GM18502 (cell line): ENCODE data around the gene DISP2.

ENCODE experiments used
- ATAC-seq: cut with Tn5 transposase; IDR thresholded peaks from one replicate; pipeline ENCODE4 v1.9.1; 2021; ENCODE audit warnings: mild to moderate bottlenecking; ENCODE audit not compliant: unreplicated experiment, poor library complexity

DISP2 gene

DNA sequence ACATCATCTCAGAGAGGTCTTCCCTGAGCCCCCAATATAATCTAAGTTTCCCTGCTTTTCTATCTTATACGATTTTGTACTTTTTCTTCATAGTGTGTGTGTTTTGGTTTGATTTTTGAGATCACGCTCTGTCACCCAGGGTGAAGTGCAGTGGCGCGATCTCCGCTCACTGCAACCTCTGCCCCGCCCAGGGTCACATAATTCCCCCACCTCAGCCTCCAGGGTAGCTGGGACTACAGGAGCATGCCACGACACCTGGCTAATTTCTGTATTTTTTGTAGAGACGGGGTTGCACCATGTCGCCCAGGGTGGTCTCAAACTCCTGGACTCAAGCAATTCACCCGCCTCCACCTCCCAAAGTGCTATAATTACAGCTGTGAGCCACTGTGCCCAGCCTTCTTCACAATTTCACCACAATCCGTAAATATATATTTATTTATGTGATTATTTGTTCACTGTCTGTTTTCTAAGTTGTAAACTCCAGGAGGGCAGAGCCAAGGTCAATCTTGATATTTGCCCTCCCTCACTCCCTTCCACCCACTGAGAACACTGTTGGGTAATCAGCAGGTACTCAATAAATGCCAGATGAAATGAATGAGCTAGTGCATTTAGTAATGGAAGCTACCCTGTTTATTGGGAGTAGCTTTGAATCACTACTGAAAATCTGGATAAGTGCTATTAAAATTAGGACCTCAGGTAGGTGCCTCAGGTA lies 24.0 kb downstream of the DISP2 start:
- ATAC-seq, result no peak

DNA sequence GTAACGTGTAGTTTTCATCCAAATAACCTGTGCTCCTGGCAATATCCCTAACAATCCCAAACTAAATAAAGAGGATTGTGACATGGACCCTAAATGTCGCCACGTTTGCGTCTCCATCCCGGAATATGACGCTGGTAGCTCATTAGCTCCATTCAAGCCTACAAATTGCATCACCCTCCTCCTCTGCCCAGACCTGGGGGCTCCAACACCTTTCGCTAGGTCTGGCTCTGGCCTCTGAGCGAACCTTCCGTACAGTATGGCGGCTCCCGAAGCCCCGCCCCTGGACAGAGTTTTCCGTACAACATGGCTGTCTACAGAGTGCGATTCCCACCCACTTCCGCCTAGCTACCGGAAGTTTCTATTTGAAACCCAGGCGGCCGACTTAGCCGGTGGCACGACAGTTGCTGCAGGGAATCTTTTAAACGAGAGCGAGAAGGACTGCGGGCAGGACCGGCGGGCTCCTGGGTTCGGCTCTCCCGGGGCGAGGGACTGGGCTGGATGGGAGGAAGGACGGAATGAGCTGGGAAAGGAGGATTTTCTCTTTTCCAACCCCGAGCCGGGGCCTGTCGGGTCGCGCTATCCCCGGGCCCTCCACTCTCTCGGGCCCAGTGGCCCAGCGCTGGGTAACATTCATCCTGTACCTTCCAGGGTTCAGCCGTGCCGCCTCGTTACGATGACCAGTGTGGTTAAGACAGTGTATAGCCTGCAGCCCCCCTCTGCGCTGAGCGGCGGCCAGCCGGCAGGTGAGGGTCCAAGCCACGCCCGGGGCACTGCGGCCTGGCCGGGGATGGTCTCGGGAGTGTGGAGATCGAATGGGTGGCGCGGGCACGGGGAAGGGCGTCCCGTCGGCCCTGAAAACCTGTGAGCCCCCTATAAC lies 24.8 kb downstream of the DISP2 start, which contains the start of gene KNSTRN:
TSS of gene KNSTRN (plus strand) at position 142 of the 877 bp plus-strand sequence. CDS start at position 257, 115 bp downstream.
- ATAC-seq, result peak; percentile 94

DNA sequence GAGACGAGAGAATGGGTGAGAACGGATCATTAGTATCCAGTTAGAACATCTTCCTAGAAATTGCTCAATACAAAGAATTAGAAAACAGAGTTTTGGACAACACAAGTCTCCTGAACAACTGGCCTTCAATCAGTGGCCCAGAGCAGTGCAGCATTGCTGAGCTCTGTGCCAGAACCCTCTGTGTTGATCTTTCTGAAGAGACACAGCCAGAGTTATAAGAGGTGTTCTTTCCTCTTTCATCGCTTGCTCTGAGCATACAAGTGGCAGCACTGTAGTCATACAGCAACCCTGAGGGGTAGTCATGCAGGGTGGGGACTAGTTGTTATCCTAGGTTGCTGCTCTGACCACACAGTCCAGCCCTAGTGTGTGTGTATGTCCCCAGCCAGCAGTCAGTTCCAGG lies 28.5 kb downstream of the DISP2 start:
- no peak for ATAC-seq

DNA sequence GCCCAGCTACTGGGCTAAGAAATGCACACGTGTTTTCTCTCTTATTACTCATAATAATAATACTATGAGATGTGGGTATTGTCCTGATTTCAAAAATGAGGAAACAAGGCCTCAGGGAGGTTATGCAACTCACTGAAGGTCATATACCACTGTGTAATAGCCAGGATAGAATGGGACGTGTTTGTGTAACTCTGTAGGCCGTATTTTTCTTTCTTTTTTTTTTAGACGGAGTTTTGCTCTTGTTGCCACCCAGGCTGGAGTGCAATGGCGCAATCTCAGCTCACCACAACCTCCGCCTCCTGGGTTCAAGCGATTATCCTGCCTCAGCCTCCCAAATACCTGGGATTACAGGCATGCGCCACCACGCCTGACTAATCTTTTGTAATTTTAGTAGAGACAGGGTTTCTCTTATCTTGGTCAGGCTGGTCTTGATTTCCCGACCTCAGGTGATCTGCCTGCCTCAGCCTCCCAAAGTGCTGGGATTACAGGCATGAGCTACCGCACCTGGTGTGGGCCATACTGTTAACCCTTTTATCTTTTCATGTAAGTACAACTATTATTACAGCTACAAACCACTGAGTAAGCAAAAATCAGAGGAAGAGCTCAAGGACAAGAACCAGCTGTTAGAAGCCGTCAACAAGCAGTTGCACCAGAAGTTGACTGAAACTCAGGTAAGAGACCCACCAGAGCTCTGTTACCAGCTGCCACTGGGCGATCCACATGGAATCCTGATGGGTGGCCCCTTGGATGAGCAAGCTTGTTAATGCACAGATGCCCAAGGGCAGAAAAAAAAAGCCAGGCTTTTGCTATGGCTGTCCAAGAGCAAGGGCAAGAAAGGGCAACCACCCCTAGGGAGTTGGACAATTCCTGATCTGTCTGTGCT lies 31.2 kb downstream of the DISP2 start:
- ATAC-seq, result no peak

DNA sequence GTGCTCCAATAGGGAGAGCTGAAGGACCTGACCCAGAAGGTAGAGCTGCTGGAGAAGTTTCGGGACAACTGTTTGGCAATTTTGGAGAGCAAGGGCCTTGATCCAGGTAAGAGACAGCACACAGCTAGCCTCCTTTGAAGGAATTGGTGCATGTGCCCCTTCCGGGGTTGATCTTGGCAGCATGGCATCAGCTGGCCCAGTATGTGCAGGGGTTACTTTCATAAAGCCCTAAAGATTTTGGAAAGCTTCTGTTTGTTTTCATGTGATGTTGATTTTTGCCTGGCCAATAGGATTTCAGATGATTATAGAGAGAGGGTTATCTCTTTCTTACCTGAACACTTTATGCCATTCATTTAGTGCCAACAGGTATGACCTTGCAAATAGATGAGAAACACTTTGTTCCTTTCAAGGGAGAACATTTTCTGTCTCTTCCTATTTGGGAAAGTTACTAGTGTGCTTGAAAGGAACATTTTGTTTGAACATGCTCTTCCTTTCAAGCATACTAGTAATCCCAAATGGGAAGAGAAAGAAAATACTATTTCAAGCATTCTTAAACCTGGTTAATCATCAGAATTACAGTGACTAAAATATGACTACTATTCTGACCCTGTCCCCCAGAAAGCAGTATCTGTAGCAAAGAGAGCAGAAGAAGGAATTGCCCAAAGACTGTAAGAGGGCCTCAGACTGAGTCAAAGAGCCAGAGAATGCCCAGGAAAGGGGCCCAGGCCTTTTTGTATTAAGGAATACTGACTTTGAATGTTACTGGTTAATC lies 32.0 kb downstream of the DISP2 start:
- ATAC-seq, result no peak

DNA sequence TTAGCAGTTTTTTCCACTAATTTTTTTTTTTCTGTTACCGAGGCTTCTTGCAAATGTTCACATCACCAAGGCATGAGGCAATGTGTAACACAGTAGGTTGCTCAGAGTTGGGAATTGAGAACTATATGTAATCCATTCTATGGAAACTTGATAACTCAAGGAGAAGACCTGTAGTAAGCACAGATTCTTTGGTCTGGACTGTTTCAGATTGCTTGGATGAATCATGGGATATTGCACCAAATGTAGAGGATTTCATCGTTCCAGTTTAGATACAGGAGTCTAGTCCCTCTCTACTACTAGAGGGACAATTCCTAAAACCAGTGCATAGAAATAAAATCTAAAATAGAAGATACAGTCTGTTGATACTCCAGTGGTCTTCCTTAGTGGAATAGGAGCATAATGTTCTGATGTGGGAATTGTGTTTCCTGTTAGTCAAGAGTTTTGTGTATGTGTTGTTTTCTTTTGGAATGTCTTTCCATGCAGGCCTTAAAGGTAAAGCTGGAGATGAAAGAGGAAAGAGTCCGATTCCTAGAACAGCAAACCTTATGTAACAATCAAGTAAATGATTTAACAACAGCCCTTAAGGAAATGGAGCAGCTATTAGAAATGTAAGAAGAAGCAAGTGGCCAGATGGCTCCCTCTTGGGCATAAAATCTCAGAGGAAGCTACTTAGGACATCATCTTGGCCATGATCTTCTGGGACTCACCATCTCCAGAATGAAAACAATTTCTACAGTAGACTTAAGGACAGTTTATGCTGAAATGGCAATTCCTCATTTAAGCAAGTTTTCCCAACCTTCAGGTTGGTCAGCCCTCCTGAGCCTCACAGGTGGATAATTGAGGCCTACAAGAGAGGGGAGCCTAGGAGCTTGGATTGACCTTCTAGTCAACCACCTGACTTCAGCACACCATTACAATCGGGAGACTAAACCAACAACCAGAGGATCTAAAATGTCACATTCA lies 35.2 kb downstream of the DISP2 start:
- ATAC-seq, result no peak

DNA sequence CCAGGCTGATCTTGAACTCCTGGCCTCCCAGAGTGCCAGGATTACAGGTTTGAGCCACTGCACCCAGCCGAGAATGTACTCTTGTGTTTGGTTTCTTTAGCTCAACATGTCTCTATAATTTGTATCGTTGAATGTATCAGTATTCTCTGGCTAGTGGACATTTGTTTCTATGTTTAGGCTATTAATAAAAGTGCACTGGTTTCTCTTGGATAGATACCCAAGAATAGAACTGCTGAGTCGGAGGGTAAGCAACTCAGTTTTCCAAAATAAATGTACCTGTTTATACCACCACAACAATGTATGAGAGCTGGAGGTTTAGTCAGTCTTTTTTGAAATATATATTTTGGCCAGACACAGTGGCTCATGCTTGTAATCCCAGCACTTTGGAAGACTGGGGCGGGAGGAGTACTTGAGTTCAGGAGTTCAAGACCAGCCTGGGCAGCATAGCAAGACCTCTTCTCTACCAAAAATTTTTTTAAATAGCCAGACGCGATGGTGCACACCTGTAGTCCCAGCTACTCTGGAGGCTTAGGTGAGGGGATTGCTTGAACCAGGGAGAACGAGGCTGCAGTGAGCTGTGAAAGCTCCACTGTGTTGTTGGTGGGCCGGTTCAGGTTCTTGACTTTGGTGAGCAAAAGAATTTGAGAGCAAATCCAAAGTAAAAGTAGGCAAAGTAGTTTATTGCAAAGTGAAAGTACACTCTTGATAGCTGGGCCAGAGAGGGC lies 39.8 kb downstream of the DISP2 start:
- no peak for ATAC-seq

DNA sequence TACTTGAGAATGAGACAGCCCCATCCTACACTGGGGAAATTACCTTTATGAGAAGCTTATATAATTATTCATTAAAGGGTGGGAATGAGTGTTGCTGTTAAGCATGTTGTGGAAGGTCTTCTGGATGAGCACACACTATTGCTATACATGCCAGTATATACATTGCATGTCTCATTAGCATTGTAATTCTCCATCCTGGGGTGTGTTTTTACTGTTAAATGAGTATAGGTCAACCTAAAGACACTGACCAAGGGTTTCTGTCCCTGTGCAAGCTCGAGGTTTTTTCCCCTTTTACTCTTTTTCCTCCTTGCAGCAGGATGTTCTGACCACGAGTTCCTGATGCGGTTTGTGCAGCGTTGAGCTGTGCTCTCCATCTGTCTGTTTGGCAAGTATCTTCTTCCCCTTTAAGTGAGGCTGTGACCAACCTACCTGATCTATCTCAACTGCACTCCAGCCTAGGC lies 40.4 kb downstream of the DISP2 start:
- peak; percentile 79 for ATAC-seq

DNA sequence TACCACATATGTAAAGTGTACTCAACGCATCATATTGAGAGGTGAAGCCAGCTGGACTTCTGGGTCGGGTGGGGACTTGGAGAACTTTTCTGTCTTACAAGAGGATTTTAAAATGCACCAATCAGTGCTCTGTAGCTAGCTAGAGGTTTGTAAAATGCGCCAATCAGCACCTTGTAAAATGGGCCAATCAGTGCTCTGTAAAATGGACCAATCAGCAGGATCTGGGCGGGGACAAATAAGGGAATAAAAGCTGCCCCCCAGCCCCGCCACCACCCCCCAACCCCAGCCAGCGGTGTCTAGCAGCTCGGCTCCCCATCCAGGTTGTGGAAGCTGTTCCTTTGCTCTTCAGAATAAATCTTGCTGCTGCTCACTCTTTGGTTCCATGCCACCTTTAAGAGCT lies 41.4 kb downstream of the DISP2 start:
- ATAC-seq, result no peak

DNA sequence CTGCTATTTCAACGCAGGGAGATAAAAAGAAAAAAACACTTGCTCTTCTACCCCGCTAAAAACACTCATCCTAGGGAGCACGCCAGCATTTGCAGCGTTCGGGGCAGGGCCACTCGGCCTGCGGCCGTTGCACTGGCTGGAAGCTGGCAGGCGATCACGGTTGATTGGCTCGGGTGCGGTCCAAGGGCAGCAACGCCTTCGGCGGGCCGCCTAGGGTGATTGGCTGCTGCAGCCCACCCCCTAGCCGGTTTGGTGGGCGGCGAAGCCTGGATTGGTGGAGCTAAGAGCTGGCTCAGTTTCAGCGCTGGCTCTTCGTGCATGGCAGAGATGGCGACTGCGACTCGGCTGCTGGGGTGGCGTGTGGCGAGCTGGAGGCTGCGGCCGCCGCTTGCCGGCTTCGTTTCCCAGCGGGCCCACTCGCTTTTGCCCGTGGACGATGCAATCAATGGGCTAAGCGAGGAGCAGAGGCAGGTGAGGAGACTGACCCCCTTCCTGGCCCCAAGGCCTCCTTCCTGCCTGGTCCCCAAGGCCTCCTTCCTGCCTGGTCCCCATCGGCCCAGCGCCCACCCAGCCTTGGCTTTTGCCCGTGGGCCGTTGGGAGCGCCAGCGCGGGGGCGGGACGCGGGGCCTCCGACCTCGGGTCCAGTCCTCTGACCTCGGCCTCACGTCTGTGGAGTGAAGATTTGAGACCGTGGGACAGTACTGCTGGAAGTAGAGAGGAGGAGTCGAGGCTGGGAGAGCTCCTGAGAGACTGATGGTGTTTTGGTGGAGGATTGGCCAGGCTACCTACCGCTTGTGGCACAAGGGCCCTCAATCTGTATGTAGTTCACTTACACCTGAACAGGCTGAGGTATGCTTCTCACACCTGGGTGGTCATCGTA lies 47.7 kb downstream of the DISP2 start, which contains the start of gene IVD:
TSS of gene IVD (plus strand) at position 295 of the 881 bp plus-strand sequence. CDS start at position 328, 33 bp downstream.
- peak; percentile 91 for ATAC-seq

DNA sequence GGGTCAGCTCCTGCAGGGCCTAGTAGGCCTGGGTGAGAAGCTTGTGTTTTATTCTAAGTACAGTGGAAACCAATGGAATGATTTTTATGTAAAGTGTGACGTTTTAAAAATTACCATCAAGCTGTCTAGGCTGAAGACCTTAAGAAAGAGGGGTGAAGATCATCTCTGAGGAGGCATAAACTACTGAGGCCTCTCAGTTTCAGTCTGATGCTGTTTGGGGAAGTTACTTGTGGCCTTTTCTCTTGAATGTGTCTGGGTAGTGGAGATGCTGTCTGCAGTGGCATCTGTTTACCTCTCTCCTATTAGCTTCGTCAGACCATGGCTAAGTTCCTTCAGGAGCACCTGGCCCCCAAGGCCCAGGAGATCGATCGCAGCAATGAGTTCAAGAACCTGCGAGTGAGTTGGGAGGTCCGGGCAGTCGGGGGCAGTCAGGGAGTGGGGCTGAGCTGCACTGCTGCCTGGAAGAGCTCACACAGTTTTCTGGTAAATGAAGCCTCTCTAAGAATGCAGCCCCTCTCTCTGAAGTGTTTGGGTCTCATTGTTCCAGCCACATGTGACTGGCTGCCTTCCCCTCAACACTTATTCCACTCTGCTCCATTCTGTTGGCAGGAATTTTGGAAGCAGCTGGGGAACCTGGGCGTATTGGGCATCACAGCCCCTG lies 49.4 kb downstream of the DISP2 start:
- ATAC-seq, result peak; percentile 63

DNA sequence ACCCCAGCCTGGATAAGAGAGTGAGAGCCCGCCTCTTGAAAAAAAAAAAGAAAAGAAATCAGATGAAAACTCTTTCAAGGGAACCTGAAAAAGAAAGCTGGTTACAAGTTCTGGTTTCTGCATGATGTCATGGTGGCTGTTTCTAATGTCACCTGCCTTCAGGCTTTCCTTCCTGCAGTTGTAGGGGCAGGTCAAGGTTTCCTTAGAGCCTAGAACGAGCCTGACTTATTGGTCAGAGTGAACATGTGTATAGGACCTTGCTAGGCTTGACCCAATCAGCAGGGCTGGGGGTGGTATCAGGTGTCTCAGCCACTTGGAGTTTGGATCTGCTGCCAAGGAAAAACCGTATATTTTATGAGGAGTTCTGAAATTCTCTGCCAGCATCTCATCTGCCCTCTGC lies 51.3 kb downstream of the DISP2 start:
- no peak for ATAC-seq

DNA sequence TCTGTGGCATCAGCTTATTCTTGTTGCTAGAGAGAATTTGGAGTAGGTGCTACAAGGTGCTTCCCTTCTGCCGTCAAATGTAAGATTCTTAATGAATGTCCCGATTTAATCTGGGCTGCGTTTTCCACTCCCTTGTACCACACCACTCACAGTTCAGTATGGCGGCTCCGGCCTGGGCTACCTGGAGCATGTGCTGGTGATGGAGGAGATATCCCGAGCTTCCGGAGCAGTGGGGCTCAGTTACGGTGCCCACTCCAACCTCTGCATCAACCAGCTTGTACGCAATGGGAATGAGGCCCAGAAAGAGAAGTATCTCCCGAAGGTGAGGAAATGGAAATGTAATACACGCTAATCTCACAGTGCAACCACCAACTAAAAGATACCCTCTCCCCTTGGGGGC lies 52.5 kb downstream of the DISP2 start:
- no peak for ATAC-seq

DNA sequence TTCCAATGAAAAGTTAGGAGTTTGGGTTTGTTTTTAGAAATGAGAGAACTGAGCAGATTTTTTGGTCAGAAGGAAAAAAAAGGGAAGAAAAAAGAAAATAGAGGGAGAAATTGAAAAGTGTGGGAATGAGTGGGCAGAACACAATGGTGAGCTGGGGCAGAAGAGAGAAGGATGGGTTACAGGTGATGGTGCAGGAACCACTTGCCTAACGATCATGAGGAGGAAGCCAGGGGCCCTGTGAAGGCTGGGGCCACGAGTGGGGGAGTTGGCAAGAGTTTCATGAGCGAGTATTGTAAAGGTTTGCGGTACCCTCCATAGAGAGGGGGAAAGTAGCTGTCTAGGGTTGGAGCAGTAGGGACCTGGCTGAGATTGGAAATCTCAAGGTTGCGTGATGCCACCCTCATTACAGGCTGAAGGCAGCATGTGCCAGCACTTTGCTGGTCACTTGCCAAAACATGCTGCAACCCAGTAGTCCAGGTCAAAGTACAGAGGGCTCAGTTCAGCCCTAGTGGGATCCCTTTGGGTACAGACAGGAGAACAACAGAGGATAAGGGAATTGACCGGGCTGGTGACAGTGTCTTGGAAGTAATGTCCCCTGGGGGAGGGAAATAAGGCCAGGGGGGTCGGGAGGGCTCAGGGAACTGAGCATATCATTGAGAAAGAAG lies 54.2 kb downstream of the DISP2 start:
- no peak for ATAC-seq

DNA sequence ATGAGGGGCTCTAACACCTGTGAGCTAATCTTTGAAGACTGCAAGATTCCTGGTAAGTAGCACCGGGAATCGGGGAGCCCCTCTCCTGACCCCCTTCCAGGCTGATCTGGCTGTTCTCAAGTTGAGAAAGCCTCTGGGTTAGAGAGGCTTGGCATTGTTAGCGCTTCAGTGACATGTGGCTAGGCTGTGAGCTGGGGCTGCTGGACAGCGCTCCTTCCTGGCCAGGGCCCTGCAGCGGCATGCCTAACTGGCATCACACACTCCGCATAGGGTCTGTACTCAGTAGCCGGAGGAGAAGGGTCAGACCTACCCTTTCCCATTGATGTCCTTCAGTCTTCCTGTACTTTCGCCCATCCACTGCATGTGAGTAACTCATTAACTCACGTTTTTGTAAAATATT lies 55.0 kb downstream of the DISP2 start:
- no peak for ATAC-seq

DNA sequence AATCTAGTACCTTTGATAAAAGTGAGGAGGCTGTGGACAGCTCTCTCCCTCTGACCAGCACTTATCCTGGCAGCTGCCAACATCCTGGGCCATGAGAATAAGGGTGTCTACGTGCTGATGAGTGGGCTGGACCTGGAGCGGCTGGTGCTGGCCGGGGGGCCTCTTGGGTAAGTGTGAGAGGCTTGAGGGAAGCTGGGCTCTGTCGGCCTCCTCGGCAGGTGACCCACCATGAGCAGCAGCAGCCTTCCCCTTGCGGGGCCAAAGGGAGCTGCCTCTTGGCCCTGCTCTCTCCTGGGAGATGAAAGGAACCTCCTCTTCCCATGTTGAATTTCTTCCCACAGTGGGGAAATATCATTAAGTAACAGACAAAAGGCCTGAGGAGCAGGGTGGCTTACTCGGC lies 56.8 kb downstream of the DISP2 start:
- no peak for ATAC-seq
